HUES6 (cell line): ENCODE results near the gene CEP290.

Experiments
- H3K27ac ChIP-seq: 2 replicates; pipeline ENCODE4 v1.7.0; 2013; ENCODE audit warnings: low read depth, mild to moderate bottlenecking, low read length, inconsistent platforms
- H3K27me3 ChIP-seq: 2 replicates; pipeline ENCODE4 v1.6.1; 2013; ENCODE audit warnings: low read length; ENCODE audit not compliant: control insufficient read depth, insufficient read depth
- H3K36me3 ChIP-seq: 2 replicates; pipeline ENCODE4 v1.6.1; 2013; ENCODE audit warnings: low read length; ENCODE audit not compliant: control insufficient read depth, insufficient read depth
- H3K4me1 ChIP-seq: 2 replicates; pipeline ENCODE4 v1.6.1; 2013; ENCODE audit warnings: low read length; ENCODE audit not compliant: control insufficient read depth, insufficient read depth
- H3K4me3 ChIP-seq: 2 replicates; pipeline ENCODE4 v1.5.1; 2013; ENCODE audit warnings: low read depth, low read length
- H3K9ac ChIP-seq: one replicate; pipeline ENCODE4 v1.6.1; 2013; ENCODE audit warnings: mild to moderate bottlenecking, low read length
- H3K9me3 ChIP-seq: 2 replicates; pipeline ENCODE4 v1.6.1; 2013; ENCODE audit warnings: low read depth, low read length; ENCODE audit not compliant: control insufficient read depth, insufficient read depth

The CEP290 gene

GRCh38 chr12:88172844-88173407 is 31.0 kb upstream of the CEP290 start:
- no peak overlapping the region for H3K4me3 ChIP-seq
- no peaks in the 10 kb centered on the region for H3K9me3 ChIP-seq
- H3K4me1 ChIP-seq, result no peaks in the 10 kb centered on the region
- no peaks in the 10 kb centered on the region for H3K27me3 ChIP-seq
- no peak overlapping the region for H3K9ac ChIP-seq
- no peak overlapping the region for H3K27ac ChIP-seq
- H3K36me3 ChIP-seq, result peaks cover 60% of the 10 kb centered on the region

- H3K36me3 ChIP-seq, result peaks cover 44% of the 10 kb centered on the region
- H3K9ac ChIP-seq, result no peak overlapping the region
- no peaks in the 10 kb centered on the region for H3K9me3 ChIP-seq
- no peaks in the 10 kb centered on the region for H3K4me1 ChIP-seq
- H3K4me3 ChIP-seq, result no peak overlapping the region
- no peaks in the 10 kb centered on the region for H3K27me3 ChIP-seq
- H3K27ac ChIP-seq, result no peak overlapping the region
Measured at GRCh38 chr12:88167384-88167783, 25.5 kb upstream of the CEP290 start.

DNA sequence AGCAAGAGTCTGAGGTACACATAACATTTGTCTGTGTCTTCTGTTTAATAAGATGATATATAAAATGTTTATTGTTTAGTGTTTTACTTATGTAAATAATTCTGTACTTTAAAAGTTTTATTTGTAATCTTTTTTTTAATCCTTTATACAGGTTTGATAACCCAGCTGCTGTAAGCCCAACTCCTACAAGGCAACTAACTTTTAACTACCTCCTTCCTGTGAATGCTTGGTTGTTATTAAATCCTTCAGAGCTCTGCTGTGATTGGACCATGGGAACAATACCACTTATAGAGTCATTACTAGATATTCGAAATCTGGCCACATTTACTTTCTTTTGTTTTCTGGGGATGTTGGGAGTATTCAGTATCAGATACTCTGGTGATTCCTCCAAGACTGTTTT is 24.3 kb upstream of the CEP290 start:
- H3K36me3 ChIP-seq, result peaks cover 43% of the 10 kb centered on the region
- no peak overlapping the region for H3K9ac ChIP-seq
- no peaks in the 10 kb centered on the region for H3K9me3 ChIP-seq
- H3K4me1 ChIP-seq, result peaks cover 4% of the 10 kb centered on the region; the same call in 1 of the 2 replicates
- no peak overlapping the region for H3K4me3 ChIP-seq
- no peak overlapping the region for H3K27ac ChIP-seq
- no peaks in the 10 kb centered on the region for H3K27me3 ChIP-seq

DNA sequence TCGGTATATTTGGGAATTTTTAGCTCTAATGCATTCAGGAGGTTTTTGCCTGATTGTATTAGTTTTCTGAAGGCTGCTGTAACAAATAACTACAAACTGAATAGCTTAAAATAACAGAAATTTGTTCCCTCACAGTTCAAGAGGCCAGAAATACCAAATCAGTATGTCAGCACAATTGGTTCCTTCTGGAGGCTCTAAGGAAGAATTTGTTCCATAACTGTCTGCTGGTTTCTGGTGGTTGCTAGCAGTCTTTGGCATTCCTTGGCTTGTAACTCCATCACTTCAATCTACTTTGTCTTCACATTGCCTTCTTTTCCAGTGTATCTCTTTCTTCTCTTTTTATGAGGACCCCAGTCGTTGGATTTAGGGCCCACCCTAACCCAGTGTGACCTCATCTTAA is 21.5 kb upstream of the CEP290 start:
- H3K9me3 ChIP-seq, result no peaks in the 10 kb centered on the region
- H3K36me3 ChIP-seq, result peaks cover 42% of the 10 kb centered on the region
- H3K4me3 ChIP-seq, result no peak overlapping the region
- no peak overlapping the region for H3K9ac ChIP-seq
- H3K4me1 ChIP-seq, result peaks cover 8% of the 10 kb centered on the region; the same call in 1 of the 2 replicates
- H3K27me3 ChIP-seq, result no peaks in the 10 kb centered on the region
- no peak overlapping the region for H3K27ac ChIP-seq

DNA sequence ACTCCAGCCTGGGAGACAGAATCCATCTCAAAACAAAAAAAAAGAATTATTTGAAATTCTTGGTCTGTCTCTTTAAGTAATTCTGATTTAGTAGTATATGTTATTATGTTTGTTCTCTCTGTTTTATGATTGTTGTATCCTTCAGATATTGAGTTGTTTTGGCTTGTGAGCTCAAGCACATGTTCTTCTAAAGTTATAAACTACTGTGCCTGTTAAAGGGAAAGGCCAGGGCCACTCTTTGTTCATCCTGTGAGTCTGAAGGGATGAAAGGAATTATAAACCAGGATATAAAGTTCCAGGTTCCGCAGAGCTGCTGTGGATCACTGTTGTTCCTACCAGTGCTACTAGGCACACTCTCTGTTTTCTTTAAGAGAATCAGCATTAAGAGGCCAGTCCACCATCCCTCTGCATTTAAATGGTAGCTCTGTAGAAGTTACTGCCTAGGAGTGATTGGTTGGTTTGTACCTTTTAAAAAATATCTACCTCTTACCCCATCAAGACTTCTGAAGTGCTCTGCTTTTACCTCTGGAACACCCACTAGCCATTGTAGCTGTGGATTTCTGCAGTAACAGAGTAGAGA is 14.3 kb upstream of the CEP290 start:
- Histone ChIP-seq H3K36me3 (peaks cover 11% of the 10 kb centered on the region; the same call in 1 of the 2 replicates), H3K27me3 (no peaks in the 10 kb centered on the region), H3K4me1 (peaks cover 28% of the 10 kb centered on the region), H3K27ac (no peak overlapping the region), H3K4me3 (no peak overlapping the region), H3K9me3 (no peaks in the 10 kb centered on the region), H3K9ac (no peak overlapping the region)

DNA sequence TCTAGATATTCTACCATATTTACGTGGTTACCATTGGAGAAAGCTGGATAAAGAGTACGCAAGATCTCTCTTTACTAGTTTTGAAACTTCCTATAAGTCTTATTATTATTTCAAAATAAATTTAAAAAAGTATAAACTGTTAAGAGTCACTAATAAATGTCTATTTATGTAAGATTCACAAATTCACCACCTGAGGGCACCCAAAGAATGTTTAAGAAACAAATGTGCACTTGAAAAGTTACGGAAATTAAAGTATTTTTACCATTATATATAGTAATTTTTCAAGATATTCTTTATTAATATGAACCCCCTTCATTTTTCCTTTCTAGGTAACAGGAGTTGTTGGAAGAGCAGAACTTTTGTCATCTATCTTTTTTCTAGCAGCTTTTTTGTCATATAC is 12.1 kb upstream of the CEP290 start:
- Histone ChIP-seq H3K27ac (no peak overlapping the region), H3K9ac (no peak overlapping the region), H3K9me3 (no peaks in the 10 kb centered on the region), H3K4me3 (no peak overlapping the region), H3K4me1 (peaks cover 24% of the 10 kb centered on the region), H3K27me3 (no peaks in the 10 kb centered on the region), H3K36me3 (peaks cover 15% of the 10 kb centered on the region; the same call in 1 of the 2 replicates)

DNA sequence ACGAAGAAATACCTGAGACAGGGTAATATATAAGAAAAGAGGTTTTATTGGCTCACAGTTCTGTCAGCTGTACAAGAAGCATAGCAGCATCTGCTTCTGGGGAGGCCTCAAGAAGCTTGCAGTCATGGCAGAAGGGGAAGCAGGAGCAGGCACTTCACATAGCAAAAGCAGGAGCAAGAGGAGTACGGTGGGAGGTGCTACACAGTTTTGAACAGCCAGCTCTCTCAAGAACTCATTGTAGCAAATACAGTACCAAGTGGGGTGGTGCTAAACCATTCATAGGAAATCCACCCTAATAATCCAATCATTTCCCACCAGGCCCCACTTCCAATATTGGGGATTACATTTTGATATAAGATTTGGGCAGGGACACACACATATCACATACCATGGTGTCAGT is 8.2 kb upstream of the CEP290 start:
- H3K4me1 ChIP-seq, result peaks cover 27% of the 10 kb centered on the region
- no peak overlapping the region for H3K4me3 ChIP-seq
- H3K27me3 ChIP-seq, result no peaks in the 10 kb centered on the region
- H3K36me3 ChIP-seq, result peaks cover 12% of the 10 kb centered on the region; the same call in 1 of the 2 replicates
- no peak overlapping the region for H3K9ac ChIP-seq
- no peaks in the 10 kb centered on the region for H3K9me3 ChIP-seq
- H3K27ac ChIP-seq, result no peak overlapping the region

DNA sequence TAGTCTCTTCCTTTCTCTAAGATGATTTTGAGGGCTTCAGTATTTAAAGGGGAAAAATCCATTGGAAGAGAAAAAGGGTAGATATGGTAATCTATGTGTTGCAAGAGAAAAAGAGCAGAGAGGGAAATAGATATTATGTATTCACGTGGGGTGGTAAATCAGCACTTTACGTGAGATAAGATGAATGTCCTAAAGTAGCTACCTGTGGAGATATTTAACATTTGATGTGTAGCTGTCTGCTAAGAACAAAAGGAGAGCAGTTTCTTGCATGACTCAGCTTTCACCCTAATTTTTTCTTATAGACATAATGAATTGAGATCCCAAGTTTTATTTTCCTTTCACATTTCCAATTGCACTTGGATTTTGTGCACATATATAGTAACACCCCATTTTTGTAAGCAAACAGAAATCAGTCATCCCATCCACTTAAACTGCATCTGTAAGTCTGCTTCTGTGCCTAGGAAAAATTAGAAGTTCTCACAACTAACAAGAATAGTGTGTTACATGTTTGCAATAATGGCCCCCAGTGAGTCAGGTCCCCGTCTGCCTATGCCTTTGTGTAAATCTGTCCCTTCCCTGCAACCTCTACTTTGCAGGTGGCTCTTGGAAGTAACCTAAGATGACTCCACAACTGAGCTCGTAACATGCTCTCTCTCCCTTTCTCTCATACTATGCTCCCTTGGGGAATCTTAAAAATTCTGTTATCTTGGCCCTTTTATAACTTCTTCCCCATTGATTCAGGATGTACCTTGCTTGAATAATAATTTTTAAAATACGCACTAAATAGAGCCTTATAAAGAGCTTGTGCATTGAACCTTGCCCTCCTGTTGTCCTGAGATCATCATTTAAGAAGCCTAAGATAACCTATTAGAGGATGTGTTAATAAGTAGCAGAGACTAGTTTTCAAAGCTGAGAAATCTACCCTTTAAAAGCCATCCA is 3.9 kb upstream of the CEP290 start:
- Histone ChIP-seq H3K4me3 (peak overlapping the region; percentile 97), H3K27me3 (no peaks in the 10 kb centered on the region), H3K27ac (peak overlapping the region; percentile 86), H3K4me1 (peaks cover 36% of the 10 kb centered on the region), H3K36me3 (peaks cover 12% of the 10 kb centered on the region; the same call in 1 of the 2 replicates), H3K9ac (peak overlapping the region; percentile 52), H3K9me3 (no peaks in the 10 kb centered on the region)

DNA sequence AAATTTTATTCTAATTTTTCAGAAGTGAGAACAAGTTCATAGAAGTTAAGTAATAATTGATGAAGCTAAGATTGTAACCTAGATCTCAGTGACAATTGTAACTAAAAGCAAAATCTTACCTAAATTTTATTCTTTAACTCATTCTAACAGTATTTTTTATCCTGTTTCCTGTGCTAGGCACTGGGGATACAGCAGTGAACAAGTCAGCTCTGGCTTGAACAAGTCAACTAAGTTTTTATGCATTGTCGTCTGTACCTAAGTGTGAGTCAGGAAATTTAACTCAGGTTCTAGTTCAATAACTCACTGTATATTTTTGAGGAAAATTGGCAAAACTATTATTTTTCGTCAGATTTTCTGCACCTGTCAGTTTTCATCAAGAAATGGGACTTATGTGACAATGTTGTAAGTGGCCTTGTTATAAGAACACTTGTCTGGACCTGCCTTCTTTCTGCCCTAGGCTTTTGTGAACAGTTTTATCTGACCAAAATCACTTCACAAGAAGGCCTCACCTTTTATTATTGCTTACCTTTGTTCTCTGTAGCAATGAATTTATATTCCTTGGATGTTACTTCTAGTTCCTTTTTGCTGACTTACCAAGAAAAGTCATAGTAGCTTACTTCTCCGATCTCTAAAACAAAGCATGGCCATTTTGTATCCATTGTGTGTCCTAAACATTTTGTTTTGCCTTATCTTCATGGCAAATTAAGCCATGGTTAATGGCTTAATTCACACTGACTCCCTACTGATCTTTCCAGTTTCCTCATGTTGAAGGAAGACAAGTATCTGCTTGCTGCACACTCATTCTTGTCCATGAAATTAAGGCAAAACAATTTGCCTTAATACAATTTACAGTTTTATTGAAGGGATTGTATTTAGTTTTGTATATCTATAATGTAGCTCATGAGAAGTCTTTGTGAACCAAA is 2.9 kb upstream of the CEP290 start:
- Histone ChIP-seq H3K9ac (peak overlapping the region; percentile 38), H3K27ac (peak overlapping the region; percentile 86), H3K27me3 (no peaks in the 10 kb centered on the region), H3K4me1 (peaks cover 36% of the 10 kb centered on the region), H3K36me3 (0 out of 2 replicates have a peak, but pooled peaks cover 5% of the 10 kb centered on the region), H3K9me3 (no peaks in the 10 kb centered on the region), H3K4me3 (peak overlapping the region; percentile 97)

DNA sequence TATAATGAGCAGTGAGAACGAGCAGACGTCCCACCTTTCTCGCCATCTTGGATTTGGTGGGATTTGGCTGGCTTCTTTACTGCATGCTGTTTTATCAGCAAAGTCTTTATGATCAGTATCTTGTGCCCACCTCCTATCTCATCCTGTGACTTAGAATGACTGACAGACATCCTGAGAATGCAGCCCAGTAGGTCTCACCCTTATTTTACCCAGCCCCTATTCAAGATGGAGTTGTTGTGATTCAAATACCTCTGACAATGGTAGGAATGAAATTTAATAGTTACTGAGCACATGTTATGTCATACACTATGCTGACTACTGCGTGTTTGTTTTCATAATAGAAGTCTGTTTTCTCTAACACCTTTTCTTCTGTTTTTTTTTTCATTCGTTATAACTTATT is 2.1 kb upstream of the CEP290 start:
- Histone ChIP-seq H3K36me3 (no peaks in the 10 kb centered on the region), H3K27ac (no peak overlapping the region), H3K27me3 (no peaks in the 10 kb centered on the region), H3K4me1 (peaks cover 36% of the 10 kb centered on the region), H3K9me3 (no peaks in the 10 kb centered on the region), H3K4me3 (peak overlapping the region; percentile 97), H3K9ac (no peak overlapping the region)
